ENCODE measurements around the gene SIX2. TPM values are rescaled to one million over a fixed set of nuclear protein-coding genes. Genes with fewer than 3 reads are reported as not detected.

SIX2 gene
- total RNA-seq, 6 donors from 2014 or later: 0.61 to 1.3 (median 1.2) TPM; not detected in 3

DNA sequence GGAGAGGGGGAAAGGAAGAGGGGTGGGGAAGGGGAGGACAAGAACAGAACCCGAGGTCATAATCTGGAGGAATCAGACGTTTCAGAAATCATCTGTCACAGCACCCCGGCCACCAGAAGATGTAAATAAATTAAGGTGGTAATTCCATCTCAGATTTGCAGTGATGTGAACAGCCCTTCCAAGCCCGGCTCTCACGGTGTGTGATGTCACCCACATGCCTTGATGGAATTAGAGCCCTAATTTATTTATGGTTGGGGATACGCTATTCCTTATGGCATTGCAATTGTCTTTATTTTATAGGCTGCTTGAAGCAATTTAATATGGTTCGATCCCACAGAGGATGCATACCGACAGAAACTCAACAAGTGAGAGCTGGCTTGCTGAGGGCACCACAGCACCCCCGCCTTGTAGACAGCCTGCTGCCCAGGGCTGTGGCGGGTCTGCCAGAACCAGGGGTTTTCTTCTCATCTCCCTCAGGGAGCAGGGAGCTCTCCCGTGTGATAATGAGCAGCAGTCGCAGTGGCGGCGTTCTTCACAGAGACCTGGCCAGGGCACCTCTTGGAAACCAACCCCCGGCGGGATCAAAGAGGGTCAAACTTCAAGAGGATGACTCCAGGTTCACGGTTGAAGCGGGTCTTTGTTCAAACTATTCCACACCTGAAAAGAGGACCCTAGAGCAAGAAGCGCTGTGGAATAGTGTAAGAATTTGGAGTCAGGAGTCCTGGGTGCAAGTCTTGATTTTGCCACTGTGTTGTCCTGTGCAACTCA lies 40.5 kb upstream of the SIX2 start:
- no peak for ATAC-seq (ENCODE audit: low FRiP score in 2 of 2)
- no peak overlapping the region for H3K4me3 ChIP-seq
- no peak overlapping the region for H3K27ac ChIP-seq
- no peaks in the 10 kb centered on the region for H3K4me1 ChIP-seq
- H3K36me3 ChIP-seq: no peaks in the 10 kb centered on the region
- H3K9me3 ChIP-seq: no peaks in the 10 kb centered on the region
- WGBS, 2 donors: 75 to 82% methylated on average over 15 to 19 of the region's 19 CpGs
- peak in 1 of 2 donors; percentile 25 for DNase-seq
- no peaks in the 10 kb centered on the region for H3K27me3 ChIP-seq
- no peak for TF ChIP-seq POLR2A (IDR thresholded peaks at IDR 0.05)
- TF ChIP-seq, protein P1, sequence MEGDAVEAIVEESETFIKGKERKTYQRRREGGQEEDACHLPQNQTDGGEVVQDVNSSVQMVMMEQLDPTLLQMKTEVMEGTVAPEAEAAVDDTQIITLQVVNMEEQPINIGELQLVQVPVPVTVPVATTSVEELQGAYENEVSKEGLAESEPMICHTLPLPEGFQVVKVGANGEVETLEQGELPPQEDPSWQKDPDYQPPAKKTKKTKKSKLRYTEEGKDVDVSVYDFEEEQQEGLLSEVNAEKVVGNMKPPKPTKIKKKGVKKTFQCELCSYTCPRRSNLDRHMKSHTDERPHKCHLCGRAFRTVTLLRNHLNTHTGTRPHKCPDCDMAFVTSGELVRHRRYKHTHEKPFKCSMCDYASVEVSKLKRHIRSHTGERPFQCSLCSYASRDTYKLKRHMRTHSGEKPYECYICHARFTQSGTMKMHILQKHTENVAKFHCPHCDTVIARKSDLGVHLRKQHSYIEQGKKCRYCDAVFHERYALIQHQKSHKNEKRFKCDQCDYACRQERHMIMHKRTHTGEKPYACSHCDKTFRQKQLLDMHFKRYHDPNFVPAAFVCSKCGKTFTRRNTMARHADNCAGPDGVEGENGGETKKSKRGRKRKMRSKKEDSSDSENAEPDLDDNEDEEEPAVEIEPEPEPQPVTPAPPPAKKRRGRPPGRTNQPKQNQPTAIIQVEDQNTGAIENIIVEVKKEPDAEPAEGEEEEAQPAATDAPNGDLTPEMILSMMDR (IDR thresholded peaks at IDR 0.05): no peak
- TF ChIP-seq EP300 (IDR thresholded peaks at IDR 0.05): no peak
- TF ChIP-seq POLR2AphosphoS5 (IDR thresholded peaks at IDR 0.05): no peak

DNA sequence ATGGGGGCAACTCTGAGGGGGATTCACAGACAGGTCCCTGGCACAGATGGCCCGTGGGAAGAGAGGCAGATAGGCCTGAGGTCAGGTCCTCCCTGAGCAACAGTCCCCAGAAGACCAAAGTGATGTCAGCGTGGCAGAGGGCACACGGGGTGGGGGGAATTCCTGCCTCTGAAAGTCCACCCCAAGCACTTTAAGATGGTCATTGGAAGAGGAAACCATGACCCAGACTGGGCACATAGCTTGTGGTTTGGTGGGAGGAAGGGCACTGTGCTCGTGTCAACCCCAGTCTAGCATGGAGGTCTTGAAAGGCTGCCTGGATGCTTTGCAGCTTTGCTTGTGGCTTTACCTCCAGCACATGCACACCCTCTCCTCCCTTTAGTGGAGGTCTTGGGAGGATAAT lies 38.0 kb upstream of the SIX2 start:
- DNase-seq (no peak), ATAC-seq (ENCODE audit: low FRiP score in 2 of 2) (peak in 1 of 2 donors; percentile 17)
- Histone ChIP-seq H3K27ac (no peak overlapping the region), H3K27me3 (no peaks in the 10 kb centered on the region), H3K36me3 (no peaks in the 10 kb centered on the region), H3K4me1 (no peaks in the 10 kb centered on the region), H3K9me3 (no peaks in the 10 kb centered on the region), H3K4me3 (no peak overlapping the region)
- WGBS, 2 donors: 59 to 63% methylated on average over 4 of the region's 4 CpGs
- TF ChIP-seq EP300 (IDR thresholded peaks at IDR 0.05): no peak
- no peak for TF ChIP-seq POLR2AphosphoS5 (IDR thresholded peaks at IDR 0.05)

DNA sequence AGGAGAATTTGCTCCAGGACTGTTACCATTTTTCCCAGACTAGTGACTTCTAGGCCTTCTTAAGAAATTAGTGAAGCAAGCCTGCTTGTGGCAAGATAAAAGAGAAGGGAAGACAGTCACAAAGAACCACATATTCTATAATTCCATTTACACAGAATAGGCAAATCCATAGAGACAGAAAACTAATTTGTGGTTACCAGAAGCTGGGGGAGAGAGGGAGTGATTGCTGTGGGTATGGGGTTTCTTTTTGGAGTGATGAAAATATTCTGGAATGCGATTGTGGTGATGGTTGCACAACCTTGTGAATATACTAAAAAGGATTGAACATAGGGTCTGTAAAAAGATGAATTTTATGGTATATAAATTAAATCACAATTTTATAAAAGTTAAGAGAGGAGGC lies 37.5 kb upstream of the SIX2 start:
- no peaks in the 10 kb centered on the region for H3K4me1 ChIP-seq
- no peaks in the 10 kb centered on the region for H3K9me3 ChIP-seq
- H3K27me3 ChIP-seq: no peaks in the 10 kb centered on the region
- H3K36me3 ChIP-seq: no peaks in the 10 kb centered on the region
- 87 to 89% methylated on average over 1 of the region's 1 CpG for WGBS, 2 donors
- DNase-seq (no peak), ATAC-seq (ENCODE audit: low FRiP score in 2 of 2) (peak in 1 of 2 donors; percentile 58)
- H3K27ac ChIP-seq: no peak overlapping the region
- no peak overlapping the region for H3K4me3 ChIP-seq
- TF ChIP-seq, protein P1 (IDR thresholded peaks at IDR 0.05): no peak
- TF ChIP-seq POLR2A (IDR thresholded peaks at IDR 0.05): no peak
- TF ChIP-seq EP300 (IDR thresholded peaks at IDR 0.05): no peak
- no peak for TF ChIP-seq POLR2AphosphoS5 (IDR thresholded peaks at IDR 0.05)

DNA sequence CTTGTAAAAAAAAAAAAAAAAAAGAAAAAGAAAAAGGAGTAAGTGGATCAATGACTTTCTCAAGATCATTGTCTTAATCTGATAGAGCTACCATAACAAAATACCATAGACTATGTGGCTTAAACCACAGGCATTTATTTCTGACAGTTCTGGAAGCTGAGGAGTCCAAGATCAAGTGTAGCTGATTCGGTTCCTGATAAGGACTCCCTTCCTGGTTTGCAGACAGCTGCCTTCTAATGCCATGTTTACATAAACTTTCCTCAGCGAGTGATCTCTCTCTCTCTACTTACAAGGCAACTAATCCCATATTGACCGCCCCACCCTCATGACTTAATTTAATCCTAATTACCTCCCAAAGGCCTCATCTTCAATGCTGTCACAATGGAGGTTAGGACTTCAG lies 36.5 kb upstream of the SIX2 start:
- Histone ChIP-seq H3K4me1 (no peaks in the 10 kb centered on the region), H3K27ac (no peak overlapping the region), H3K27me3 (no peaks in the 10 kb centered on the region), H3K36me3 (no peaks in the 10 kb centered on the region), H3K4me3 (no peak overlapping the region), H3K9me3 (no peaks in the 10 kb centered on the region)
- no peak for ATAC-seq (ENCODE audit: low FRiP score in 2 of 2)
- WGBS, 2 donors: 69 to 74% methylated on average over 3 of the region's 3 CpGs
- DNase-seq: no peak
- TF ChIP-seq EP300 (IDR thresholded peaks at IDR 0.05) (no peak), POLR2A (IDR thresholded peaks at IDR 0.05) (no peak), POLR2AphosphoS5 (IDR thresholded peaks at IDR 0.05) (no peak)
- TF ChIP-seq, protein P1 (IDR thresholded peaks at IDR 0.05): no peak

DNA sequence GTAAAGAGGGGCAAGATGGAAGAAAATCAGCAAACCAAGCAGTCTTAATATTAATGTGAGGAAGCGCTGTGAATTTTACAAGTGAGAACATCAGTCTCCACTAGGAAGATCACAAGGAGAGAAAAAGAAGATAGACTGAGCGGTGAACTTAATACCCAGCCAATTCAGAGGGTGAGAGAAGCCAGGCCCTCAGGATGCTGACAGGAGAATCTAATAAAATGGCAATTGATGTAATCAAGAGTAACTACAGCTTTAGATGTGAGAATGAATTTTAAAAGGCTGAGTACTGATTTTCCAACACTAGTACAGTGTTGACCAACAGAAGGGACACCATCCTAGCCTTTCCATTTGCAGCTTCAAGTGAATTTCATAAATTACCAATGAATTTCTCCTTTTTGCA lies 35.7 kb upstream of the SIX2 start:
- no peaks in the 10 kb centered on the region for H3K27me3 ChIP-seq
- no peaks in the 10 kb centered on the region for H3K9me3 ChIP-seq
- no peak overlapping the region for H3K27ac ChIP-seq
- H3K4me1 ChIP-seq: no peaks in the 10 kb centered on the region
- WGBS, 2 donors: 92 to 93% methylated on average over 2 of the region's 2 CpGs
- H3K36me3 ChIP-seq: no peaks in the 10 kb centered on the region
- DNase-seq (no peak), ATAC-seq (ENCODE audit: low FRiP score in 2 of 2) (no peak)
- no peak for TF ChIP-seq POLR2AphosphoS5 (IDR thresholded peaks at IDR 0.05)
- TF ChIP-seq, protein P1 (IDR thresholded peaks at IDR 0.05): no peak
- no peak for TF ChIP-seq EP300 (IDR thresholded peaks at IDR 0.05)
- no peak for TF ChIP-seq POLR2A (IDR thresholded peaks at IDR 0.05)
- no peak overlapping the region for H3K4me3 ChIP-seq
